HCT116 (cell line): Measurements from ENCODE around the gene HLA-DPA1.

Experiments used
- ATF3 ChIP-seq: IDR thresholded peaks from 2 replicates; pipeline ENCODE4 v1.6.1; 2012
- CEBPB ChIP-seq: IDR thresholded peaks from 2 replicates; pipeline ENCODE4 v1.6.1; 2012; ENCODE audit warnings: low read depth
- EZH2 ChIP-seq: fragments of 200-600 bp; sonication (generic); IDR thresholded peaks from 2 replicates; pipeline ENCODE4 v1.6.1; 2017; ENCODE audit warnings: antibody characterized with exemption, mixed run types
- POLR2A ChIP-seq: IDR thresholded peaks from 2 replicates; pipeline ENCODE4 v1.7.0; 2011; ENCODE audit warnings: borderline replicate concordance; ENCODE audit not compliant: insufficient read depth, insufficient read length; ENCODE audit errors: extremely low read depth
- POLR2AphosphoS5 ChIP-seq: IDR thresholded peaks from 2 replicates; pipeline ENCODE4 v1.6.1; 2011; ENCODE audit warnings: mild to moderate bottlenecking, low read depth, low read length, moderate library complexity
- RAD21 ChIP-seq: IDR thresholded peaks from 2 replicates; pipeline ENCODE4 v1.6.1; 2012; ENCODE audit warnings: low read depth, mild to moderate bottlenecking
- SP1 ChIP-seq: IDR thresholded peaks from 2 replicates; pipeline ENCODE4 v1.6.1; 2012; ENCODE audit warnings: low read depth
- YY1 ChIP-seq: IDR thresholded peaks from 2 replicates; pipeline ENCODE4 v1.6.1; 2011; ENCODE audit warnings: low read length, low read depth, moderate library complexity, mild to moderate bottlenecking; ENCODE audit not compliant: insufficient replicate concordance; ENCODE audit errors: extremely low read depth
- ZBTB33 ChIP-seq: IDR thresholded peaks from 2 replicates; pipeline ENCODE4 v1.6.1; 2011; ENCODE audit warnings: mild to moderate bottlenecking, low read length, moderate library complexity; ENCODE audit not compliant: insufficient replicate concordance; ENCODE audit errors: extremely low read depth
- ZFX ChIP-seq: fragments of 450-650 bp; IDR thresholded peaks from 2 replicates; pipeline ENCODE4 v1.6.1; 2017
- ZNF274 ChIP-seq: fragments of 200-500 bp; sonication (Bioruptor generic); IDR thresholded peaks from 2 replicates; pipeline ENCODE4 v1.6.1; 2014; ENCODE audit warnings: mild to moderate bottlenecking, low read depth, low read length, inconsistent platforms
- TF ChIP-seq, protein P1 (sequence below), 3 experiments: fragments of 200-600 bp in 1 of 3; sonication (generic) in 1 of 3; IDR thresholded peaks in 2 of 3; conservative IDR thresholded peaks in 1 of 3; 2 replicates each; pipeline ENCODE4 v1.5.1; 2012 to 2017; ENCODE audit warnings: low read depth in 2 of 3, low read length in 2 of 3, antibody characterized with exemption in 1 of 3, borderline replicate concordance in 1 of 3, control low read depth in 1 of 3, mild to moderate bottlenecking in 1 of 3, mixed read lengths in 1 of 3, mixed run types in 1 of 3, moderate library complexity in 1 of 3; ENCODE audit not compliant: insufficient read depth in 1 of 3
- TF ChIP-seq, protein P2 (sequence below): IDR thresholded peaks from 2 replicates; pipeline ENCODE4 v1.6.1; 2012; ENCODE audit warnings: low read depth

DNA sequence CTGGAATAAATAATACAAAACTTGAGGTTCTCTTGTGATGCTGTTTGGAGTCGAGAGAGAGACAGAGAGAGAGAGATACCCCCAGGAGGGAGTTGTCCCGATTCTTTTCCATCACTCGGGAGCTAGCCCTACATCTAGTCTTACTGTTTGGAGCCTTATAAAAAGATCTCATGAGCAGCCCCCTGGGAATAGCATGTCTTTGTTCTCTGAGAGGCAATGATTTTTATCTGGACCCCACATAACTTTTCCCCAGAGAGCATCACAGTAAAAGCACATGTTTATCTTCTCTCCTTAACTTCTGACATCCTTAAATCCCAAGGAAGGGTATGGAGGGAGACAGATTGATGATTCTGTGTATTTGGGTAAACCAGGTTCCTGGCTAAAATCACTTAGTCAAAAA, 43.2 kb downstream of the HLA-DPA1 start:
- TF ChIP-seq, protein P1, sequence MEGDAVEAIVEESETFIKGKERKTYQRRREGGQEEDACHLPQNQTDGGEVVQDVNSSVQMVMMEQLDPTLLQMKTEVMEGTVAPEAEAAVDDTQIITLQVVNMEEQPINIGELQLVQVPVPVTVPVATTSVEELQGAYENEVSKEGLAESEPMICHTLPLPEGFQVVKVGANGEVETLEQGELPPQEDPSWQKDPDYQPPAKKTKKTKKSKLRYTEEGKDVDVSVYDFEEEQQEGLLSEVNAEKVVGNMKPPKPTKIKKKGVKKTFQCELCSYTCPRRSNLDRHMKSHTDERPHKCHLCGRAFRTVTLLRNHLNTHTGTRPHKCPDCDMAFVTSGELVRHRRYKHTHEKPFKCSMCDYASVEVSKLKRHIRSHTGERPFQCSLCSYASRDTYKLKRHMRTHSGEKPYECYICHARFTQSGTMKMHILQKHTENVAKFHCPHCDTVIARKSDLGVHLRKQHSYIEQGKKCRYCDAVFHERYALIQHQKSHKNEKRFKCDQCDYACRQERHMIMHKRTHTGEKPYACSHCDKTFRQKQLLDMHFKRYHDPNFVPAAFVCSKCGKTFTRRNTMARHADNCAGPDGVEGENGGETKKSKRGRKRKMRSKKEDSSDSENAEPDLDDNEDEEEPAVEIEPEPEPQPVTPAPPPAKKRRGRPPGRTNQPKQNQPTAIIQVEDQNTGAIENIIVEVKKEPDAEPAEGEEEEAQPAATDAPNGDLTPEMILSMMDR (IDR thresholded peaks at IDR 0.05 in 2 of 3, conservative IDR thresholded peaks at IDR 0.05 in 1 of 3; ENCODE audit: borderline replicate concordance in 1 of 3, insufficient read depth in 1 of 3, low read depth in 2 of 3, low read length in 2 of 3): no peak
- TF ChIP-seq YY1: no peak
- TF ChIP-seq POLR2AphosphoS5: no peak
- TF ChIP-seq POLR2A: no peak
- TF ChIP-seq ATF3: no peak
- no peak for TF ChIP-seq ZBTB33
- no peak for TF ChIP-seq EZH2
- TF ChIP-seq ZFX: no peak
- TF ChIP-seq RAD21: no peak
- TF ChIP-seq SP1: no peak
- no peak for TF ChIP-seq CEBPB
- TF ChIP-seq ZNF274: no peak
- TF ChIP-seq, protein P2, sequence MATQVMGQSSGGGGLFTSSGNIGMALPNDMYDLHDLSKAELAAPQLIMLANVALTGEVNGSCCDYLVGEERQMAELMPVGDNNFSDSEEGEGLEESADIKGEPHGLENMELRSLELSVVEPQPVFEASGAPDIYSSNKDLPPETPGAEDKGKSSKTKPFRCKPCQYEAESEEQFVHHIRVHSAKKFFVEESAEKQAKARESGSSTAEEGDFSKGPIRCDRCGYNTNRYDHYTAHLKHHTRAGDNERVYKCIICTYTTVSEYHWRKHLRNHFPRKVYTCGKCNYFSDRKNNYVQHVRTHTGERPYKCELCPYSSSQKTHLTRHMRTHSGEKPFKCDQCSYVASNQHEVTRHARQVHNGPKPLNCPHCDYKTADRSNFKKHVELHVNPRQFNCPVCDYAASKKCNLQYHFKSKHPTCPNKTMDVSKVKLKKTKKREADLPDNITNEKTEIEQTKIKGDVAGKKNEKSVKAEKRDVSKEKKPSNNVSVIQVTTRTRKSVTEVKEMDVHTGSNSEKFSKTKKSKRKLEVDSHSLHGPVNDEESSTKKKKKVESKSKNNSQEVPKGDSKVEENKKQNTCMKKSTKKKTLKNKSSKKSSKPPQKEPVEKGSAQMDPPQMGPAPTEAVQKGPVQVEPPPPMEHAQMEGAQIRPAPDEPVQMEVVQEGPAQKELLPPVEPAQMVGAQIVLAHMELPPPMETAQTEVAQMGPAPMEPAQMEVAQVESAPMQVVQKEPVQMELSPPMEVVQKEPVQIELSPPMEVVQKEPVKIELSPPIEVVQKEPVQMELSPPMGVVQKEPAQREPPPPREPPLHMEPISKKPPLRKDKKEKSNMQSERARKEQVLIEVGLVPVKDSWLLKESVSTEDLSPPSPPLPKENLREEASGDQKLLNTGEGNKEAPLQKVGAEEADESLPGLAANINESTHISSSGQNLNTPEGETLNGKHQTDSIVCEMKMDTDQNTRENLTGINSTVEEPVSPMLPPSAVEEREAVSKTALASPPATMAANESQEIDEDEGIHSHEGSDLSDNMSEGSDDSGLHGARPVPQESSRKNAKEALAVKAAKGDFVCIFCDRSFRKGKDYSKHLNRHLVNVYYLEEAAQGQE: no peak
